A549 (cell line): ENCODE measurements around the gene FAM163A.

Source experiments
- CBX8 ChIP-seq: fragments of 200-600 bp; sonication (generic); IDR thresholded peaks from 2 replicates; pipeline ENCODE4 v1.6.1; 2016
- CHD4 ChIP-seq: fragments of 200-600 bp; sonication (generic); IDR thresholded peaks from 2 replicates; pipeline ENCODE4 v1.6.1; 2016; ENCODE audit warnings: antibody characterized with exemption, mild to moderate bottlenecking, borderline replicate concordance
- CTCF ChIP-seq: fragments of >200 bp; sonication (Bioruptor Twin); formaldehyde crosslinking; IDR thresholded peaks from 3 replicates; pipeline ENCODE4 v1.5.1; 2016
- POLR2A ChIP-seq: IDR thresholded peaks from 2 replicates; pipeline ENCODE4 v1.6.1; 2012; ENCODE audit warnings: mild to moderate bottlenecking, low read length
- POLR2AphosphoS2 ChIP-seq: conservative IDR thresholded peaks from 2 replicates; pipeline ENCODE4 v1.6.1; 2012; ENCODE audit warnings: low read length, improper control_type of control experiment, inconsistent platforms
- RAD21 ChIP-seq, 2 experiments: fragments of >200 bp in 1 of 2; sonication (Bioruptor Twin) in 1 of 2; formaldehyde crosslinking in 1 of 2; IDR thresholded peaks in 1 of 2; conservative IDR thresholded peaks in 1 of 2; 2 replicates in 1 of 2; 3 replicates in 1 of 2; pipeline ENCODE4 v1.6.1; 2012 to 2018; ENCODE audit warnings: inconsistent platforms in 1 of 2
- USF2 ChIP-seq: fragments of 450-650 bp; IDR thresholded peaks from 2 replicates; pipeline ENCODE4 v1.6.1; 2014; ENCODE audit warnings: antibody characterized with exemption

GRCh38 chr1:179848233-179848632 lies 105.1 kb downstream of the FAM163A start:
- TF ChIP-seq RAD21 (conservative IDR thresholded peaks at IDR 0.05 in 1 of 2, IDR thresholded peaks at IDR 0.05 in 1 of 2) (no peak), CTCF (no peak), USF2 (no peak), POLR2AphosphoS2 (no peak), CBX8 (no peak), POLR2A (no peak), CHD4 (no peak)
